HFF-Myc (cell line): Measurements from ENCODE around the gene TM2D3.

Source experiments
- DNase-seq: peaks from one replicate; pipeline ENCODE4 v3.0.0-alpha.2; 2011; ENCODE audit warnings: low read depth; ENCODE audit errors: extremely low read depth
- H3K4me3 ChIP-seq: replicated peaks from 2 replicates; pipeline ENCODE4 v1.5.1; 2011; ENCODE audit warnings: low read depth, mild to moderate bottlenecking, control low read depth, low read length
- CTCF ChIP-seq: IDR thresholded peaks from 2 replicates; pipeline ENCODE4 v1.5.1; 2012; ENCODE audit warnings: mild to moderate bottlenecking, low read depth, low read length, control low read depth; ENCODE audit errors: missing control alignments

The TM2D3 gene

GRCh38 chr15:101689901-101690300, 37.7 kb upstream of the TM2D3 start:
- DNase-seq, result no peak
- no peak overlapping the region for H3K4me3 ChIP-seq
- no peak for TF ChIP-seq CTCF

- no peak for DNase-seq
- TF ChIP-seq CTCF, result no peak
These were observed 34.5 kb upstream of the TM2D3 start for GRCh38 chr15:101686718-101687117.

GRCh38 chr15:101684877-101685276, 32.7 kb upstream of the TM2D3 start:
- DNase-seq, result no peak
- no peak overlapping the region for H3K4me3 ChIP-seq
- TF ChIP-seq CTCF, result no peak

More at GRCh38 chr15:101686718-101687117, 34.5 kb upstream of the TM2D3 start:
- H3K4me3 ChIP-seq, result no peak overlapping the region

- no peak for TF ChIP-seq CTCF
- DNase-seq, result no peak
- no peak overlapping the region for H3K4me3 ChIP-seq
These were observed 32.2 kb upstream of the TM2D3 start for GRCh38 chr15:101684384-101684783.

- no peak for DNase-seq
- no peak for TF ChIP-seq CTCF
- H3K4me3 ChIP-seq, result no peak overlapping the region
These were observed 27.6 kb upstream of the TM2D3 start for GRCh38 chr15:101679806-101680205.

- no peak for DNase-seq
- TF ChIP-seq CTCF, result no peak
- no peak overlapping the region for H3K4me3 ChIP-seq
These were observed 24.7 kb upstream of the TM2D3 start for GRCh38 chr15:101676921-101677329.
